Body of pancreas (tissue), 4 donors: ENCODE data around the gene FERMT1. TPM values are rescaled to one million over a fixed set of nuclear protein-coding genes. Genes with fewer than 3 reads are reported as not detected.
A peak's percentile ranks its signal among the peaks of the same experiment; 100 is the strongest.

ENCODE experiments used
- ATAC-seq: fragments of 150-250 bp; one replicate; pipeline ENCODE4 v1.9.1; 2016
- DNase-seq, 4 donors: peaks; one replicate each; pipeline ENCODE4 v3.0.0-alpha.2; 2019
- H3K27ac ChIP-seq, 4 donors: fragments of 200-600 bp; sonication (generic); 1 replicate in 3 of 4; 2 replicates in 1 of 4; pipeline versions ENCODE4 v1.5.1 to v1.6.1; 2016 to 2019; ENCODE audit warnings: mild to moderate bottlenecking in 1 of 4, mixed read lengths in 1 of 4, moderate library complexity in 1 of 4
- H3K27me3 ChIP-seq, 2 donors: fragments of 200-600 bp; sonication (generic); one replicate each; pipeline ENCODE4 v1.6.0; 2016; ENCODE audit warnings: mild to moderate bottlenecking in 1 of 2
- H3K36me3 ChIP-seq, 2 donors: fragments of 200-600 bp; sonication (generic); replicated peaks in 1 of 2; 2 replicates each; pipeline ENCODE4 v1.5.1; 2016; ENCODE audit warnings: low read depth in 2 of 2; ENCODE audit not compliant: insufficient read depth in 1 of 2
- H3K4me1 ChIP-seq: fragments of 200-600 bp; sonication (generic); one replicate; pipeline ENCODE4 v1.6.0; 2016
- H3K4me3 ChIP-seq, 2 donors: fragments of 200-600 bp; sonication (generic); 1 replicate in 1 of 2; 2 replicates in 1 of 2; pipeline ENCODE4 v1.5.1; 2016 to 2019
- H3K9me3 ChIP-seq, 3 donors: fragments of 200-600 bp; sonication (generic); 1 replicate in 2 of 3; 2 replicates in 1 of 3; pipeline ENCODE4 v1.5.1; 2016
- CTCF ChIP-seq, 7 experiments: fragments of 450-650 bp in 4 of 7; fragments of 200-600 bp in 3 of 7; sonication (generic) in 3 of 7; IDR thresholded peaks; one replicate each; pipeline ENCODE4 v1.5.1; 2016 to 2019; ENCODE audit warnings: antibody characterized with exemption in 7 of 7
- POLR2A ChIP-seq, 3 donors: fragments of 450-650 bp; IDR thresholded peaks; one replicate each; pipeline ENCODE4 v1.6.1; 2016; ENCODE audit warnings: antibody characterized with exemption in 3 of 3, mild to moderate bottlenecking in 2 of 3
- WGBS, 2 donors: methylation state at CpG; one replicate each; pipeline ENCODE4 v1.1.5; 2017; 5-methylcytosine and 5-hydroxymethylcytosine counted together
- intact Hi-C: fragments of 100-400 bp; cut with DNase I; formaldehyde crosslinking; loops from one replicate; pipeline ENCODE4 v1.15.1; 2023
- total RNA-seq, 2 donors: library from RNA; depleted of rRNA; stranded (reverse); fragments of >200 nt; gene quantifications; one replicate each; pipeline ENCODE4 v1.1.0, GENCODE V29; 2016

FERMT1 gene
- total RNA-seq, 2 donors from 2014 or later: 3.0 to 5.7 TPM

GRCh38 chr20:6164421-6165341 lies 41.9 kb upstream of the FERMT1 start:
- no peak for TF ChIP-seq POLR2A (IDR thresholded peaks at IDR 0.05)
- TF ChIP-seq CTCF (IDR thresholded peaks at IDR 0.05): no peak
- no peak overlapping the region for H3K27ac ChIP-seq
- no peaks in the 10 kb centered on the region for H3K9me3 ChIP-seq
- ATAC-seq (peak; percentile 52), DNase-seq (peak in 3 of 4 donors; percentile 13 to 37 (median 19))
- H3K4me3 ChIP-seq: no peak overlapping the region
- 22 to 24% methylated on average over 10 of the region's 10 CpGs for WGBS, 2 donors
- intact Hi-C loops: no loop called here
- H3K4me1 ChIP-seq: no peaks in the 10 kb centered on the region
- no peaks in the 10 kb centered on the region for H3K36me3 ChIP-seq
- H3K27me3 ChIP-seq: no peaks in the 10 kb centered on the region

- Histone ChIP-seq H3K36me3 (no peaks in the 10 kb centered on the region), H3K27me3 (no peaks in the 10 kb centered on the region), H3K4me3 (no peak overlapping the region), H3K27ac (no peak overlapping the region), H3K9me3 (peaks cover 0 to 10% (median 0%) of the 10 kb centered on the region in 3 donors), H3K4me1 (no peaks in the 10 kb centered on the region)
- no peak for DNase-seq
- ATAC-seq: no peak
- TF ChIP-seq CTCF (IDR thresholded peaks at IDR 0.05) (no peak), POLR2A (IDR thresholded peaks at IDR 0.05) (no peak)
- intact Hi-C loops: no loop called here
- 63 to 64% methylated on average over 3 of the region's 3 CpGs for WGBS, 2 donors
Observed at GRCh38 chr20:6160736-6161135, 37.9 kb upstream of the FERMT1 start.

DNA sequence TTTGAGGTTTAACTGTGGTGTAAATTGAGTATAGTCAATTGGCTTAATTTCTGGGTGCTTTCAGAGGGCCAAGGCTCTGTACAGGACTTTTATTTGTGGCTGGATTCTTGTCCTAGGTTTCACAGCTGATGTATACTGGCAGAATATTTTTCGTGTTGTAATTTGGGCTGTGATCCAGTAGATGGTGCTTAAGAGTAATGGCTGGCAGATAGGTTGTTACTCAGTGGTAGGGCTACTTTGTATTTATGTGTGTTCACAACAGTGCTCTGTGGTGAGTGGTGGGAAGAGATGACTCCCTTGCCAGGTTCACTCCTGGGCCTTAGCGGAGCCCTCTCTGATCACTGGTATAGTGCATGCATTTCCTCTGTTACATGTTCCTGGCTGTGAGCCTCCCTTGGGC lies 34.5 kb upstream of the FERMT1 start:
- H3K27me3 ChIP-seq: no peaks in the 10 kb centered on the region
- ATAC-seq (no peak), DNase-seq (no peak)
- H3K4me1 ChIP-seq: no peaks in the 10 kb centered on the region
- no peak overlapping the region for H3K27ac ChIP-seq
- TF ChIP-seq CTCF (IDR thresholded peaks at IDR 0.05) (no peak), POLR2A (IDR thresholded peaks at IDR 0.05) (no peak)
- no peak overlapping the region for H3K4me3 ChIP-seq
- peaks cover 0 to 10% (median 0%) of the 10 kb centered on the region in 3 donors for H3K9me3 ChIP-seq
- intact Hi-C loops: no loop called here
- no peaks in the 10 kb centered on the region for H3K36me3 ChIP-seq
- 77 to 86% methylated on average over 2 of the region's 2 CpGs for WGBS, 2 donors

GRCh38 chr20:6152777-6153176 lies 29.9 kb upstream of the FERMT1 start:
- Histone ChIP-seq H3K9me3 (peaks cover 0 to 9% (median 0%) of the 10 kb centered on the region in 3 donors), H3K36me3 (no peaks in the 10 kb centered on the region), H3K4me1 (no peaks in the 10 kb centered on the region), H3K27me3 (no peaks in the 10 kb centered on the region), H3K27ac (no peak overlapping the region), H3K4me3 (no peak overlapping the region)
- no peak for DNase-seq
- 40 to 66% methylated on average over 2 of the region's 2 CpGs for WGBS, 2 donors
- no peak for ATAC-seq
- intact Hi-C loops: no loop called here
- TF ChIP-seq CTCF (IDR thresholded peaks at IDR 0.05) (no peak), POLR2A (IDR thresholded peaks at IDR 0.05) (no peak)
